Activated T-helper 2 cell treated with anti-CD3 and anti-CD28 coated beads, Interferon-gamma antibody, Interleukin-2, Interleukin-4, amounts not matched to agents 10 μg/mL and 5 μg/mL and 100 μg/mL, durations not matched to agents 14 hours and 24 hours and 36 hours (primary cell): ENCODE results near the gene ARL2. TPM values are rescaled to one million over a fixed set of nuclear protein-coding genes. Genes with fewer than 3 reads are reported as not detected.
"Not testable (repeated sequence)": the region's sequence is repeated elsewhere in the genome, so short reads cannot be mapped to it uniquely, and the experiment has no call there.

Experiments used
- DNase-seq: peaks from one replicate; pipeline ENCODE4 v3.0.0; 2021; ENCODE audit warnings: low spot score
- H3K27ac Mint-ChIP-seq: one replicate; pipeline ENCODE4 v1.8.0; 2021; ENCODE audit warnings: mixed read lengths
- H3K27me3 Mint-ChIP-seq: one replicate; pipeline ENCODE4 v1.8.0; 2021; ENCODE audit warnings: low read depth, mixed read lengths
- H3K36me3 Mint-ChIP-seq: one replicate; pipeline ENCODE4 v1.8.0; 2021; ENCODE audit warnings: low read depth, mixed read lengths
- H3K4me1 Mint-ChIP-seq: one replicate; pipeline ENCODE4 v1.8.0; 2021; ENCODE audit warnings: low read depth, mixed read lengths
- H3K4me3 Mint-ChIP-seq: one replicate; pipeline ENCODE4 v1.8.0; 2021; ENCODE audit warnings: low read depth, mild to moderate bottlenecking, moderate library complexity, mixed read lengths
- H3K9me3 Mint-ChIP-seq: one replicate; pipeline ENCODE4 v1.8.0; 2021; ENCODE audit warnings: mixed read lengths
- intact Hi-C: fragments of 100-400 bp; cut with micrococcal nuclease; formaldehyde crosslinking; loops from one replicate; pipeline ENCODE4 v1.15.1; 2023
- total RNA-seq: library from RNA; stranded (reverse); gene quantifications from 2 replicates; pipeline ENCODE4 v1.2.3, GENCODE V29; 2022

ARL2 gene
- total RNA-seq = 70.0 and 77.0 TPM in 2 replicates

- Mint-ChIP-seq H3K9me3 (no peaks in the 10 kb centered on the region), H3K27me3 (no peaks in the 10 kb centered on the region), H3K4me1 (peaks cover 18% of the 10 kb centered on the region), H3K36me3 (peaks cover 24% of the 10 kb centered on the region), H3K4me3 (peak within 1 kb of the TSS; percentile 89), H3K27ac (peak within 1 kb of the TSS; percentile 99)
- DNase-seq = peak; percentile 83
- intact Hi-C loops = loop anchor here (1.0 to 5.0 kb wide), 7 partner anchors 13 to 167 kb away; partner anchors contain the start of genes ATG2A, CDCA5, PPP2R5B and SNX15
Measured at GRCh38 chr11:65013888-65014725, at the start of gene ARL2. Gene ARL2, plus strand, starts transcription at chr11:65014160. Its CDS starts 48 bp downstream, at chr11:65014208.

GRCh38 chr11:64967375-64967774 lies 46.6 kb upstream of the ARL2 start:
- no peak overlapping the region for H3K4me3 Mint-ChIP-seq
- intact Hi-C loops = no loop called here
- H3K27ac Mint-ChIP-seq = peak overlapping the region; percentile 21
- H3K4me1 Mint-ChIP-seq = peaks cover 23% of the 10 kb centered on the region
- H3K27me3 Mint-ChIP-seq = no peaks in the 10 kb centered on the region
- H3K36me3 Mint-ChIP-seq = no peaks in the 10 kb centered on the region
- no peaks in the 10 kb centered on the region for H3K9me3 Mint-ChIP-seq
- no peak for DNase-seq

GRCh38 chr11:64969209-64969608 lies 44.8 kb upstream of the ARL2 start:
- Mint-ChIP-seq H3K27me3 (no peaks in the 10 kb centered on the region), H3K9me3 (no peaks in the 10 kb centered on the region), H3K4me1 (peaks cover 23% of the 10 kb centered on the region), H3K36me3 (no peaks in the 10 kb centered on the region), H3K4me3 (no peak overlapping the region), H3K27ac (no peak overlapping the region)
- DNase-seq = no peak
- intact Hi-C loops = no loop called here

- intact Hi-C loops = no loop called here
- peak overlapping the region; percentile 76 for H3K27ac Mint-ChIP-seq
- no peaks in the 10 kb centered on the region for H3K27me3 Mint-ChIP-seq
- peaks cover 21% of the 10 kb centered on the region for H3K4me1 Mint-ChIP-seq
- no peaks in the 10 kb centered on the region for H3K36me3 Mint-ChIP-seq
- DNase-seq = no peak
- H3K9me3 Mint-ChIP-seq = no peaks in the 10 kb centered on the region
- peak overlapping the region; percentile 41 for H3K4me3 Mint-ChIP-seq
Measured at GRCh38 chr11:64970731-64971151, 43.2 kb upstream of the ARL2 start.

GRCh38 chr11:64971421-64972233 lies 42.3 kb upstream of the ARL2 start, which contains the start of gene MAJIN:
Gene MAJIN, minus strand, starts transcription at chr11:64972108. Its CDS starts 12,703 bp downstream, at chr11:64959405.
- peak within 1 kb of the TSS; percentile 76 for H3K27ac Mint-ChIP-seq
- peak; percentile 70 for DNase-seq

GRCh38 chr11:64974124-64974523 lies 39.8 kb upstream of the ARL2 start:
- H3K9me3 Mint-ChIP-seq = no peaks in the 10 kb centered on the region
- no peaks in the 10 kb centered on the region for H3K27me3 Mint-ChIP-seq
- H3K27ac Mint-ChIP-seq = no peak overlapping the region
- peaks cover 13% of the 10 kb centered on the region for H3K4me1 Mint-ChIP-seq
- intact Hi-C loops = no loop called here
- no peaks in the 10 kb centered on the region for H3K36me3 Mint-ChIP-seq
- H3K4me3 Mint-ChIP-seq = no peak overlapping the region
- DNase-seq = no peak

More at GRCh38 chr11:64971421-64972233, 42.3 kb upstream of the ARL2 start, which contains the start of gene MAJIN:
- Mint-ChIP-seq H3K27me3 (no peaks in the 10 kb centered on the region), H3K36me3 (no peaks in the 10 kb centered on the region), H3K9me3 (no peaks in the 10 kb centered on the region), H3K4me3 (peak within 1 kb of the TSS; percentile 41), H3K4me1 (peaks cover 21% of the 10 kb centered on the region)
- intact Hi-C loops = no loop called here

- no peak for DNase-seq
- intact Hi-C loops = no loop called here
- Mint-ChIP-seq H3K4me3 (no peak overlapping the region), H3K27ac (no peak overlapping the region), H3K9me3 (no peaks in the 10 kb centered on the region), H3K27me3 (peaks cover 9% of the 10 kb centered on the region), H3K4me1 (no peaks in the 10 kb centered on the region), H3K36me3 (no peaks in the 10 kb centered on the region)
Measured at GRCh38 chr11:64976651-64977050, 37.3 kb upstream of the ARL2 start.

GRCh38 chr11:64983339-64983738 lies 30.6 kb upstream of the ARL2 start:
- H3K36me3 Mint-ChIP-seq, H3K4me3 Mint-ChIP-seq, DNase-seq, H3K4me1 Mint-ChIP-seq, H3K9me3 Mint-ChIP-seq, H3K27ac Mint-ChIP-seq, intact Hi-C loops: not testable (repeated sequence)
- peaks cover 17% of the 10 kb centered on the region for H3K27me3 Mint-ChIP-seq

- Mint-ChIP-seq H3K4me1 (peaks cover 6% of the 10 kb centered on the region), H3K27ac (no peak overlapping the region), H3K36me3 (no peaks in the 10 kb centered on the region), H3K27me3 (peaks cover 6% of the 10 kb centered on the region), H3K9me3 (no peaks in the 10 kb centered on the region), H3K4me3 (no peak overlapping the region)
- intact Hi-C loops = no loop called here
- DNase-seq = no peak
Measured at GRCh38 chr11:64987998-64988854, 25.7 kb upstream of the ARL2 start.

- H3K27me3 Mint-ChIP-seq = peaks cover 6% of the 10 kb centered on the region
- intact Hi-C loops = no loop called here
- H3K4me3 Mint-ChIP-seq = no peak overlapping the region
- no peak overlapping the region for H3K27ac Mint-ChIP-seq
- H3K4me1 Mint-ChIP-seq = peaks cover 6% of the 10 kb centered on the region
- H3K36me3 Mint-ChIP-seq = no peaks in the 10 kb centered on the region
- no peaks in the 10 kb centered on the region for H3K9me3 Mint-ChIP-seq
- DNase-seq = no peak
Measured at GRCh38 chr11:64989416-64989815, 24.5 kb upstream of the ARL2 start.

GRCh38 chr11:64990222-64990923 lies 23.6 kb upstream of the ARL2 start:
- Mint-ChIP-seq H3K36me3 (no peaks in the 10 kb centered on the region), H3K4me3 (no peak overlapping the region), H3K4me1 (peaks cover 6% of the 10 kb centered on the region), H3K27ac (no peak overlapping the region), H3K27me3 (peaks cover 4% of the 10 kb centered on the region), H3K9me3 (no peaks in the 10 kb centered on the region)
- intact Hi-C loops = no loop called here
- no peak for DNase-seq

- Mint-ChIP-seq H3K36me3 (no peaks in the 10 kb centered on the region), H3K4me3 (no peak overlapping the region), H3K9me3 (no peaks in the 10 kb centered on the region), H3K4me1 (peaks cover 16% of the 10 kb centered on the region), H3K27me3 (peaks cover 5% of the 10 kb centered on the region), H3K27ac (no peak overlapping the region)
- DNase-seq = no peak
- intact Hi-C loops = no loop called here
Measured at GRCh38 chr11:64994318-64994717, 19.6 kb upstream of the ARL2 start.
